K562 (cell line): ENCODE results near the gene UBXN11. TPM values are rescaled to one million over a fixed set of nuclear protein-coding genes. Genes with fewer than 3 reads are reported as not detected.

ENCODE experiments used
- BRD9 ChIP-seq: fragments of 450-650 bp; IDR thresholded peaks from 2 replicates; pipeline ENCODE4 v1.6.1; 2018; ENCODE audit warnings: low read depth; ENCODE audit not compliant: partially characterized antibody
- HMG20A ChIP-seq: fragments of 450-650 bp; formaldehyde crosslinking; conservative IDR thresholded peaks from 2 replicates; pipeline ENCODE4 v1.4.0; 2020; ENCODE audit warnings: mild to moderate bottlenecking, mixed read lengths
- JUND ChIP-seq, 2 experiments: IDR thresholded peaks; 2 replicates in 1 of 2; 3 replicates in 1 of 2; pipeline ENCODE4 v1.6.1; 2011; ENCODE audit warnings: borderline replicate concordance in 2 of 2, low read depth in 2 of 2, low read length in 2 of 2, improper control_type of control experiment in 1 of 2, missing biosample characterization in 1 of 2, missing genetic modification characterization in 1 of 2, missing genetic modification reagents in 1 of 2
- MAZ ChIP-seq, 2 experiments: fragments of 450-650 bp in 1 of 2; sonication (generic) in 1 of 2; formaldehyde crosslinking; IDR thresholded peaks in 1 of 2; conservative IDR thresholded peaks in 1 of 2; 2 replicates each; pipeline versions ENCODE4 v1.4.0 to v1.5.0; 2020; ENCODE audit warnings: mild to moderate bottlenecking in 1 of 2, missing genetic modification reagents in 1 of 2
- MEF2D ChIP-seq: conservative IDR thresholded peaks from 2 replicates; pipeline ENCODE4 v1.6.1; 2016; ENCODE audit warnings: low read depth, missing genetic modification characterization, missing compliant biosample characterization
- NFRKB ChIP-seq: fragments of 450-650 bp; IDR thresholded peaks from 2 replicates; pipeline ENCODE4 v1.6.1; 2016; ENCODE audit warnings: low read depth
- PCBP1 ChIP-seq: fragments of 200-400 bp; formaldehyde crosslinking; IDR thresholded peaks from 2 replicates; pipeline ENCODE4 v1.6.1; 2018; ENCODE audit warnings: mild to moderate bottlenecking, low read depth, low read length; ENCODE audit not compliant: poor library complexity, severe bottlenecking
- RBM22 ChIP-seq: fragments of 200-400 bp; formaldehyde crosslinking; IDR thresholded peaks from 2 replicates; pipeline ENCODE4 v1.6.1; 2018; ENCODE audit warnings: low read length, low read depth; ENCODE audit not compliant: poor library complexity, severe bottlenecking
- SMARCC2 ChIP-seq: fragments of 450-650 bp; IDR thresholded peaks from 2 replicates; pipeline ENCODE4 v1.6.1; 2017; ENCODE audit warnings: antibody characterized with exemption, moderate library complexity, mild to moderate bottlenecking, low read depth
- SRSF3 ChIP-seq: fragments of 200-400 bp; formaldehyde crosslinking; IDR thresholded peaks from 2 replicates; pipeline ENCODE4 v1.6.1; 2016; ENCODE audit warnings: mild to moderate bottlenecking, low read length, moderate library complexity; ENCODE audit not compliant: insufficient read depth
- XRCC5 ChIP-seq: fragments of 200-400 bp; formaldehyde crosslinking; IDR thresholded peaks from 2 replicates; pipeline ENCODE4 v1.6.1; 2017; ENCODE audit warnings: low read depth, mild to moderate bottlenecking, low read length
- YBX1 ChIP-seq: fragments of 450-650 bp; IDR thresholded peaks from 2 replicates; pipeline ENCODE4 v1.7.1; 2016; ENCODE audit warnings: mild to moderate bottlenecking
- ZFP30 ChIP-seq: fragments of 250-450 bp; sonication (Bioruptor Pico); IDR thresholded peaks from 2 replicates; pipeline ENCODE4 v1.8.0; 2022; ENCODE audit warnings: moderate library complexity, mild to moderate bottlenecking, inconsistent platforms, borderline replicate concordance
- ZNF311 ChIP-seq: fragments of 250-450 bp; sonication (Bioruptor Pico); IDR thresholded peaks from 2 replicates; pipeline ENCODE4 v1.4.0; 2020; ENCODE audit warnings: mild to moderate bottlenecking, moderate library complexity
- polyA plus RNA-seq, 8 experiments: library from polyadenylated mRNA; depleted of rRNA in 4 of 8; stranded (reverse) in 5 of 8; unstranded in 3 of 8; fragments of >200 nt; fragmentation: Nextera tagmentation in 2 of 8; fragmentation: Illumina TruSeq in 1 of 8; extraction: Ambion mirVana in 2 of 8; extraction: Trizol in 1 of 8; gene quantifications; 2 replicates each; pipeline versions ENCODE4 v1.2.1 to v1.2.3, GENCODE V29; 2011 to 2014; ENCODE audit warnings: inconsistent platforms in 1 of 8, missing spikeins in 1 of 8
- total RNA-seq, 7 experiments: library from RNA; depleted of rRNA in 6 of 7; stranded (reverse); fragments of >200 nt in 6 of 7; fragmentation: Illumina TruSeq in 2 of 7; extraction: Trizol in 2 of 7; gene quantifications; 2 replicates each; pipeline versions ENCODE4 v1.2.1 to v1.2.3, GENCODE V29; 2011 to 2021; ENCODE audit warnings: low replicate concordance in 1 of 7
- TF ChIP-seq, protein P1 (sequence below): IDR thresholded peaks from 2 replicates; pipeline ENCODE4 v1.6.1; 2012; ENCODE audit warnings: low read depth, low read length, improper control_type of control experiment, borderline replicate concordance
- TF ChIP-seq, protein P2 (sequence below): fragments of 450-650 bp; IDR thresholded peaks from 2 replicates; pipeline ENCODE4 v1.6.1; 2017; ENCODE audit warnings: antibody characterized with exemption, mild to moderate bottlenecking

UBXN11 gene
- total and polyA plus RNA-seq, 9 of the 15 experiments (the other 6 are each of a cell fraction or from before 2014, with no cell fraction given): 0.48 to 34.3 (median 11.3) TPM

DNA sequence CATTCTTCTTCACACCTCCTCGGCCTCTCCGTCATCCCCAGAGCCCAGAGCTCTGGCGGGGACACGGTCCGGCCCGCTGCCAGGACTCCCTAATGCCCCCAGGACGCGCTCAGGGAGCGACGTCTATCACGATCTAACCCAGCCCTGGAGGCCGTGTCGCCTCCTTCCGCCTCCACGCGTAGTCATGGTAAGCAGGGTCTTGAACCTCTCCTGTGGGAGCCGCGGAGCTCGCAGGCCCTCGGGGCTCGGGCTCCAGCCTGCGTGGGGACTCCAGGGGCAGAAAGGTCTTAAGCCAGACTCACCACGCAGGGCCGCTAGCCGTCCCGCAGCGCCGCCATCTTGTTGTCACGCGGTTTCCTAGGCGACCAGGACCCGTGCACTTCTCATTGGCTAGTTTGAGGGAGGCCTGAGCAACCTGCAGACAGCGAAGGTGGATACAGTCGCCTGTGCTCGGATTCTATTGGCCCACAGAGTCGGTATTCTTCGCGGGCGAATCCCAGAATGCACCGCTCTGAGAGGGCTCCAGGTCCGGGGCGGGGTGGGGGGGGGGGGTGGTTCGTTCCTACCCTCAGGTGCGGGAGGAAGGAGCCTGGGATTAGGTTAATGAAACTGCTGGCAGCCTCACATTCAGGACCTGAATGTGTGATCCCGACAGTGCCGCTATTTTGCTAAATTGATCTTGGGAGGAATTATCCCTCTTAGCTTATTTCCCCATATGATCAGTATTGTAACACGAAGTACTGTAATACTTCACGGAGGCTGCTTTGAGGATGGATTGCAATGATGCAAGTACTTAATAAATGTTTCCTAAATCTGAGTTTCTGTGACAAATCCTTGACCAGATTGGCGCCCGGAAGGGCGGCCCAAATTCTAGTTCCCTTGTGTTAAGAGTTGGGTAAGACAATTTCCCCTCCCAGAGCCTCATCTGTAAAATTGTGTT lies at the start of gene UBXN11 (continued):
- peak; percentile 30 to 48; a peak in 2 of 4 replicates for TF ChIP-seq MAZ (CRISPR knock-in tag; conservative IDR thresholded peaks at IDR 0.05 in 1 of 2, IDR thresholded peaks at IDR 0.05 in 1 of 2)
- TF ChIP-seq XRCC5: no peak
- TF ChIP-seq SMARCC2: no peak
- peak; percentile 90 for TF ChIP-seq RBM22
- TF ChIP-seq, protein P1, sequence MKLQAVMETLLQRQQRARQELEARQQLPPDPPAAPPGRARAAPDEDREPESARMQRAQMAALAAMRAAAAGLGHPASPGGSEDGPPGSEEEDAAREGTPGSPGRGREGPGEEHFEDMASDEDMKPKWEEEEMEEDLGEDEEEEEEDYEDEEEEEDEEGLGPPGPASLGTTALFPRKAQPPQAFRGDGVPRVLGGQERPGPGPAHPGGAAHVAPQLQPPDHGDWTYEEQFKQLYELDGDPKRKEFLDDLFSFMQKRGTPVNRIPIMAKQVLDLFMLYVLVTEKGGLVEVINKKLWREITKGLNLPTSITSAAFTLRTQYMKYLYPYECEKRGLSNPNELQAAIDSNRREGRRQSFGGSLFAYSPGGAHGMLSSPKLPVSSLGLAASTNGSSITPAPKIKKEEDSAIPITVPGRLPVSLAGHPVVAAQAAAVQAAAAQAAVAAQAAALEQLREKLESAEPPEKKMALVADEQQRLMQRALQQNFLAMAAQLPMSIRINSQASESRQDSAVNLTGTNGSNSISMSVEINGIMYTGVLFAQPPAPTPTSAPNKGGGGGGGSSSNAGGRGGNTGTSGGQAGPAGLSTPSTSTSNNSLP: no peak
- TF ChIP-seq ZNF311 (CRISPR knock-in tag): no peak
- TF ChIP-seq, protein P2, sequence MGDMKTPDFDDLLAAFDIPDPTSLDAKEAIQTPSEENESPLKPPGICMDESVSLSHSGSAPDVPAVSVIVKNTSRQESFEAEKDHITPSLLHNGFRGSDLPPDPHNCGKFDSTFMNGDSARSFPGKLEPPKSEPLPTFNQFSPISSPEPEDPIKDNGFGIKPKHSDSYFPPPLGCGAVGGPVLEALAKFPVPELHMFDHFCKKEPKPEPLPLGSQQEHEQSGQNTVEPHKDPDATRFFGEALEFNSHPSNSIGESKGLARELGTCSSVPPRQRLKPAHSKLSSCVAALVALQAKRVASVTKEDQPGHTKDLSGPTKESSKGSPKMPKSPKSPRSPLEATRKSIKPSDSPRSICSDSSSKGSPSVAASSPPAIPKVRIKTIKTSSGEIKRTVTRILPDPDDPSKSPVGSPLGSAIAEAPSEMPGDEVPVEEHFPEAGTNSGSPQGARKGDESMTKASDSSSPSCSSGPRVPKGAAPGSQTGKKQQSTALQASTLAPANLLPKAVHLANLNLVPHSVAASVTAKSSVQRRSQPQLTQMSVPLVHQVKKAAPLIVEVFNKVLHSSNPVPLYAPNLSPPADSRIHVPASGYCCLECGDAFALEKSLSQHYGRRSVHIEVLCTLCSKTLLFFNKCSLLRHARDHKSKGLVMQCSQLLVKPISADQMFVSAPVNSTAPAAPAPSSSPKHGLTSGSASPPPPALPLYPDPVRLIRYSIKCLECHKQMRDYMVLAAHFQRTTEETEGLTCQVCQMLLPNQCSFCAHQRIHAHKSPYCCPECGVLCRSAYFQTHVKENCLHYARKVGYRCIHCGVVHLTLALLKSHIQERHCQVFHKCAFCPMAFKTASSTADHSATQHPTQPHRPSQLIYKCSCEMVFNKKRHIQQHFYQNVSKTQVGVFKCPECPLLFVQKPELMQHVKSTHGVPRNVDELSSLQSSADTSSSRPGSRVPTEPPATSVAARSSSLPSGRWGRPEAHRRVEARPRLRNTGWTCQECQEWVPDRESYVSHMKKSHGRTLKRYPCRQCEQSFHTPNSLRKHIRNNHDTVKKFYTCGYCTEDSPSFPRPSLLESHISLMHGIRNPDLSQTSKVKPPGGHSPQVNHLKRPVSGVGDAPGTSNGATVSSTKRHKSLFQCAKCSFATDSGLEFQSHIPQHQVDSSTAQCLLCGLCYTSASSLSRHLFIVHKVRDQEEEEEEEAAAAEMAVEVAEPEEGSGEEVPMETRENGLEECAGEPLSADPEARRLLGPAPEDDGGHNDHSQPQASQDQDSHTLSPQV: no peak; the same call in 1 of the 2 replicates
- TF ChIP-seq SRSF3: no peak
- TF ChIP-seq JUND (IDR thresholded peaks at IDR 0.05; ENCODE audit: borderline replicate concordance, low read depth, low read length): peak; percentile 49; the same call in 1 of the 2 replicates
- no peak; the same call in 2 of the 3 replicates for TF ChIP-seq JUND (tag; IDR thresholded peaks at IDR 0.05; ENCODE audit: borderline replicate concordance, low read depth, low read length)
- no peak for TF ChIP-seq ZFP30 (CRISPR knock-in tag)
- no peak for TF ChIP-seq MEF2D (tag)
- TF ChIP-seq HMG20A (CRISPR knock-in tag): no peak
- no peak for TF ChIP-seq YBX1
- peak; percentile 46 for TF ChIP-seq NFRKB
- no peak for TF ChIP-seq PCBP1
- no peak for TF ChIP-seq BRD9
